ENCODE results near the gene SLC6A12. TPM values are rescaled to one million over a fixed set of nuclear protein-coding genes. Genes with fewer than 3 reads are reported as not detected.

SLC6A12 gene
- polyA plus RNA-seq (2011; rRNA removed) (0.12 TPM in 1 of 2 replicates, not detected in the other), polyA minus RNA-seq (2011; rRNA and poly(A)+ RNA removed) (0.56 and 0.83 TPM in 2 replicates)

- ChIA-PET POLR2A (no interaction called here), CTCF (no interaction called here)
- no peaks in the 10 kb centered on the region for H3K9me3 ChIP-seq (ENCODE audit: control insufficient read depth, insufficient read depth, low read length)
- H3K27me3 ChIP-seq (ENCODE audit: control insufficient read depth, insufficient read depth, low read length): peaks cover 57% of the 10 kb centered on the region
- TF ChIP-seq, protein P1, sequence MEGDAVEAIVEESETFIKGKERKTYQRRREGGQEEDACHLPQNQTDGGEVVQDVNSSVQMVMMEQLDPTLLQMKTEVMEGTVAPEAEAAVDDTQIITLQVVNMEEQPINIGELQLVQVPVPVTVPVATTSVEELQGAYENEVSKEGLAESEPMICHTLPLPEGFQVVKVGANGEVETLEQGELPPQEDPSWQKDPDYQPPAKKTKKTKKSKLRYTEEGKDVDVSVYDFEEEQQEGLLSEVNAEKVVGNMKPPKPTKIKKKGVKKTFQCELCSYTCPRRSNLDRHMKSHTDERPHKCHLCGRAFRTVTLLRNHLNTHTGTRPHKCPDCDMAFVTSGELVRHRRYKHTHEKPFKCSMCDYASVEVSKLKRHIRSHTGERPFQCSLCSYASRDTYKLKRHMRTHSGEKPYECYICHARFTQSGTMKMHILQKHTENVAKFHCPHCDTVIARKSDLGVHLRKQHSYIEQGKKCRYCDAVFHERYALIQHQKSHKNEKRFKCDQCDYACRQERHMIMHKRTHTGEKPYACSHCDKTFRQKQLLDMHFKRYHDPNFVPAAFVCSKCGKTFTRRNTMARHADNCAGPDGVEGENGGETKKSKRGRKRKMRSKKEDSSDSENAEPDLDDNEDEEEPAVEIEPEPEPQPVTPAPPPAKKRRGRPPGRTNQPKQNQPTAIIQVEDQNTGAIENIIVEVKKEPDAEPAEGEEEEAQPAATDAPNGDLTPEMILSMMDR (IDR thresholded peaks at IDR 0.05; ENCODE audit: low read depth, low read length): no peak
- no peak within 1 kb of the TSS for H3K27ac ChIP-seq (ENCODE audit: low read depth, low read length)
- DNase-seq (ENCODE audit: low read depth, low spot score): no peak
- no peak within 1 kb of the TSS for H3K4me3 ChIP-seq (ENCODE audit: low read depth, low read length)
These were observed at the start of gene SLC6A12 for GRCh38 chr12:214003-214741. SLC6A12 (minus strand) TSS chr12:214157; CDS start chr12:209986, 4,171 bp downstream.

GRCh38 chr12:263574-263973 is 49.6 kb upstream of the SLC6A12 start:
- TF ChIP-seq, protein P1 (IDR thresholded peaks at IDR 0.05; ENCODE audit: low read depth, low read length): no peak
- Histone ChIP-seq H3K9me3 (ENCODE audit: control insufficient read depth, insufficient read depth, low read length) (no peaks in the 10 kb centered on the region), H3K27ac (ENCODE audit: low read depth, low read length) (no peak overlapping the region), H3K27me3 (ENCODE audit: control insufficient read depth, insufficient read depth, low read length) (peaks cover 32% of the 10 kb centered on the region), H3K4me3 (ENCODE audit: low read depth, low read length) (no peak overlapping the region)
- DNase-seq (ENCODE audit: low read depth, low spot score): no peak
- CTCF ChIA-PET: no interaction called here
- POLR2A ChIA-PET: no interaction called here

- H3K27ac ChIP-seq (ENCODE audit: low read depth, low read length): no peak within 1 kb of the TSS
- ChIA-PET POLR2A (interaction anchor here (0.7 kb wide), 1 partner anchor 122 kb away, joined by 7 read pairs; no protein-coding TSS in a partner anchor), CTCF (interaction anchor here (0.6 kb wide), 1 partner anchor 72 kb away, joined by 5 read pairs; no protein-coding TSS in a partner anchor)
- H3K27me3 ChIP-seq (ENCODE audit: control insufficient read depth, insufficient read depth, low read length): peaks cover 32% of the 10 kb centered on the region
- TF ChIP-seq, protein P1 (IDR thresholded peaks at IDR 0.05; ENCODE audit: low read depth, low read length): no peak
- no peaks in the 10 kb centered on the region for H3K9me3 ChIP-seq (ENCODE audit: control insufficient read depth, insufficient read depth, low read length)
- H3K4me3 ChIP-seq (ENCODE audit: low read depth, low read length): no peak within 1 kb of the TSS
- DNase-seq (ENCODE audit: low read depth, low spot score): no peak
These were observed 48.9 kb upstream of the SLC6A12 start, which contains the start of gene SLC6A13 for GRCh38 chr12:262817-263216. SLC6A13 (minus strand) TSS chr12:262836; CDS start chr12:260052, 2,784 bp downstream.

- TF ChIP-seq, protein P1 (IDR thresholded peaks at IDR 0.05; ENCODE audit: low read depth, low read length): no peak
- ChIA-PET CTCF (no interaction called here), POLR2A (interaction anchor here (0.7 kb wide), 1 partner anchor 251 kb away, joined by 4 read pairs; no protein-coding TSS in a partner anchor)
These were observed 48.2 kb upstream of the SLC6A12 start for GRCh38 chr12:262113-262512.

More at GRCh38 chr12:262113-262512, 48.2 kb upstream of the SLC6A12 start:
- Histone ChIP-seq H3K27me3 (ENCODE audit: control insufficient read depth, insufficient read depth, low read length) (peaks cover 32% of the 10 kb centered on the region), H3K9me3 (ENCODE audit: control insufficient read depth, insufficient read depth, low read length) (no peaks in the 10 kb centered on the region), H3K4me3 (ENCODE audit: low read depth, low read length) (no peak overlapping the region), H3K27ac (ENCODE audit: low read depth, low read length) (no peak overlapping the region)
- no peak for DNase-seq (ENCODE audit: low read depth, low spot score)

Measured in AG04450 (cell line).